Naive thymus-derived CD8-positive, alpha-beta T cell (primary cell): ENCODE measurements around the gene NMT2. TPM values are rescaled to one million over a fixed set of nuclear protein-coding genes. Genes with fewer than 3 reads are reported as not detected.

ENCODE experiments used
- ATAC-seq, 2 donors: fragments of 150-1000 bp; cut with Tn5 transposase in 1 of 2; sonication (Bioruptor Pico), chemical (Tn5 transposase) in 1 of 2; 1 replicate in 1 of 2; 2 replicates in 1 of 2; pipeline ENCODE4 v1.10.0; 2021; ENCODE audit warnings: mild to moderate bottlenecking in 2 of 2, moderate library complexity in 2 of 2
- POLR2A ChIA-PET: fragments of 350-600 bp; sonication (Branson Sonifier 250); formaldehyde crosslinking; loops from one replicate; lab custom pipeline; 2021; ENCODE audit warnings: antibody characterized with exemption; lab: Charles Lee
- DNase-seq, 10 donors: peaks; one replicate each; pipeline versions ENCODE4 v3.0.0 to v3.0.0-alpha.2; 2020 to 2022
- H3K27ac Mint-ChIP-seq, 10 donors: one replicate each; pipeline ENCODE4 v1.8.0; 2020 to 2022; ENCODE audit warnings: mild to moderate bottlenecking in 10 of 10, mixed read lengths in 10 of 10, moderate library complexity in 4 of 10, inconsistent platforms in 1 of 10
- H3K27me3 Mint-ChIP-seq, 5 donors: one replicate each; pipeline ENCODE4 v1.8.0; 2021 to 2022; ENCODE audit warnings: mixed read lengths in 5 of 5
- H3K36me3 Mint-ChIP-seq, 3 donors: one replicate each; pipeline ENCODE4 v1.8.0; 2020 to 2022; ENCODE audit warnings: mixed read lengths in 3 of 3, mild to moderate bottlenecking in 2 of 3, inconsistent platforms in 1 of 3
- H3K4me1 Mint-ChIP-seq, 4 donors: one replicate each; pipeline ENCODE4 v1.8.0; 2021 to 2022; ENCODE audit warnings: mixed read lengths in 4 of 4
- H3K4me3 Mint-ChIP-seq, 10 donors: one replicate each; pipeline ENCODE4 v1.8.0; 2020 to 2022; ENCODE audit warnings: mild to moderate bottlenecking in 10 of 10, mixed read lengths in 10 of 10, moderate library complexity in 6 of 10, inconsistent platforms in 1 of 10
- H3K9me3 Mint-ChIP-seq, 9 donors: one replicate each; pipeline ENCODE4 v1.8.0; 2020 to 2022; ENCODE audit warnings: mixed read lengths in 9 of 9, mild to moderate bottlenecking in 3 of 9, inconsistent platforms in 1 of 9, moderate library complexity in 1 of 9
- polyA plus RNA-seq, 3 donors: library from polyadenylated mRNA; unstranded; fragments of 300-500 nt; fragmentation: Illumina TruSeq; gene quantifications; one replicate each; pipeline ENCODE4 v1.2.3, GENCODE V29; 2021
- total RNA-seq, 8 experiments: library from RNA in 2 of 8; stranded (reverse) in 2 of 8; gene quantifications; one replicate each; pipeline ENCODE4 v1.2.3 and lab custom pipeline; 2021 to 2026

Gene NMT2
- total and polyA plus RNA-seq, 5 experiments from 2014 or later = 31.7 to 86.4 (median 40.4) TPM

GRCh38 chr10:15158448-15158847, 10.0 kb downstream of the NMT2 start:
- ATAC-seq = no peak
- peak overlapping the region in 4 of 10 donors; percentile 29 to 53 (median 38) for H3K27ac Mint-ChIP-seq
- no peaks in the 10 kb centered on the region for H3K9me3 Mint-ChIP-seq
- POLR2A ChIA-PET = no interaction called here
- H3K36me3 Mint-ChIP-seq = peaks cover 0 to 27% (median 13%) of the 10 kb centered on the region in 3 donors
- H3K4me3 Mint-ChIP-seq = no peak overlapping the region
- H3K27me3 Mint-ChIP-seq = no peaks in the 10 kb centered on the region
- DNase-seq = no peak
- H3K4me1 Mint-ChIP-seq = peaks cover 20 to 72% (median 51%) of the 10 kb centered on the region in 4 donors

- H3K9me3 Mint-ChIP-seq = no peaks in the 10 kb centered on the region
- H3K4me3 Mint-ChIP-seq = no peak overlapping the region
- DNase-seq (no peak), ATAC-seq (no peak)
- peak overlapping the region in 1 of 10 donors; percentile 53 for H3K27ac Mint-ChIP-seq
- H3K4me1 Mint-ChIP-seq = peaks cover 27 to 73% (median 57%) of the 10 kb centered on the region in 4 donors
- peaks cover 0 to 25% (median 13%) of the 10 kb centered on the region in 3 donors for H3K36me3 Mint-ChIP-seq
- no peaks in the 10 kb centered on the region for H3K27me3 Mint-ChIP-seq
- POLR2A ChIA-PET = no interaction called here
Measured at GRCh38 chr10:15155978-15156656, 12.4 kb downstream of the NMT2 start.

DNA sequence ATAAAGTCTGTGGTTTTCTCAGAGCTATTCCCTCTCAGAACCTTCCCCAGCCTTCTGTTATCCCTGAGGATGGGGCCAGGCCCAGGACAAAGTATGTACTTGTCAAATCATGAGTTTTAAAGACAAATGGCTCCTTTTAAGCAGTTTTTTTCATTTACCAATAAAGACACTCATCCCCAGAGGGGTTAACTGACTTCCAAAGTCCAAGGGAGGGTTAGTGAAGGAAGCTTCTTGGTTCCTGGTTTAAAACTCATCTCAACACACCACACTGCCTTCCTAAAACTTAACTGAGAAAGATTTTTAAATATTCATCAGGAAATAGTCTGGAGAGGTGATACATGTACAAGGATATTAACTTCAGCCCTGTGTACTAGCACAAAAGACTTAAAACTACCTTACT, 15.9 kb downstream of the NMT2 start:
- H3K9me3 Mint-ChIP-seq = peaks cover 0 to 4% (median 0%) of the 10 kb centered on the region in 9 donors
- no peak for DNase-seq
- POLR2A ChIA-PET = no interaction called here
- H3K4me1 Mint-ChIP-seq = peaks cover 17 to 61% (median 37%) of the 10 kb centered on the region in 4 donors
- ATAC-seq = no peak
- H3K4me3 Mint-ChIP-seq = no peak overlapping the region
- H3K27me3 Mint-ChIP-seq = no peaks in the 10 kb centered on the region
- H3K27ac Mint-ChIP-seq = peak overlapping the region in 3 of 10 donors; percentile 34 to 76 (median 54)
- peaks cover 0 to 19% (median 18%) of the 10 kb centered on the region in 3 donors for H3K36me3 Mint-ChIP-seq

- Mint-ChIP-seq H3K27ac (peak overlapping the region in 2 of 10 donors; percentile 58 to 61), H3K4me1 (peaks cover 20 to 64% (median 42%) of the 10 kb centered on the region in 4 donors), H3K9me3 (peaks cover 0 to 4% (median 0%) of the 10 kb centered on the region in 9 donors), H3K36me3 (peaks cover 0 to 15% (median 7%) of the 10 kb centered on the region in 3 donors), H3K27me3 (no peaks in the 10 kb centered on the region), H3K4me3 (no peak overlapping the region)
- POLR2A ChIA-PET = interaction anchor here (0.6 kb wide), 1 partner anchor 60 kb away, joined by 4 read pairs; no protein-coding TSS in a partner anchor
- no peak for ATAC-seq
- DNase-seq = no peak
Measured at GRCh38 chr10:15150563-15150962, 17.9 kb downstream of the NMT2 start.

GRCh38 chr10:15149042-15149771, 19.3 kb downstream of the NMT2 start:
- Mint-ChIP-seq H3K9me3 (peaks cover 0 to 4% (median 0%) of the 10 kb centered on the region in 9 donors), H3K4me3 (no peak overlapping the region), H3K36me3 (peaks cover 0 to 9% (median 2%) of the 10 kb centered on the region in 3 donors), H3K27me3 (no peaks in the 10 kb centered on the region), H3K4me1 (peaks cover 27 to 62% (median 48%) of the 10 kb centered on the region in 4 donors), H3K27ac (no peak overlapping the region)
- POLR2A ChIA-PET = interaction anchor here (1.0 to 1.3 kb wide), 2 partner anchors 17 to 19 kb away, joined by 3 read pairs; partner anchors contain the start of gene NMT2
- DNase-seq (no peak), ATAC-seq (no peak)

GRCh38 chr10:15147594-15148392, 20.7 kb downstream of the NMT2 start:
- Mint-ChIP-seq H3K27ac (peak overlapping the region in 4 of 10 donors; percentile 19 to 56 (median 41)), H3K36me3 (peaks cover 0 to 9% (median 0%) of the 10 kb centered on the region in 3 donors), H3K4me1 (peaks cover 24 to 68% (median 53%) of the 10 kb centered on the region in 4 donors), H3K9me3 (peaks cover 0 to 4% (median 0%) of the 10 kb centered on the region in 9 donors), H3K27me3 (no peaks in the 10 kb centered on the region), H3K4me3 (no peak overlapping the region)
- DNase-seq = no peak
- POLR2A ChIA-PET = interaction anchor here (0.6 to 1.3 kb wide), 4 partner anchors 9 to 46 kb away, joined by 3 to 4 read pairs (median 3); partner anchors contain the start of gene NMT2
- ATAC-seq = no peak

DNA sequence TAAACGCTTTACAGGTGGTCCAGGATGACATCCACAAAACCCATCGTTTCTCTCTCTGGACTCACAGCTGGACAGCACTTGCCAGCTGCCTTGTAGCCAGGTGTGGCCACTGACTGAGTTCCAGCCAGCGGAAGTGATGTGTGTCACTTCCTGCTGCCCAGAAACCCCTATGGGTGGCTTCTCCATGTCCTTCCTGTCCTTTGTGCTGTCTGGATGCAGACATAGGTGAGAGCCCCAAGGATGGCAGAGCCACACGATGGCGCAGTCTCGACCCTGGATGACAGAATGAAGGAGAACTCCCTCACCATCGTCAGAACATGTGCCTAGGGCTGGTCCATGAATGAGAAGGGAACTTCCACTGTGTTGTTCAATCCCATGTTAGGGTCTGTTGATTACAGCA, 22.1 kb downstream of the NMT2 start:
- Mint-ChIP-seq H3K36me3 (peaks cover 0 to 9% (median 2%) of the 10 kb centered on the region in 3 donors), H3K27ac (peak overlapping the region in 5 of 10 donors; percentile 9 to 47 (median 34)), H3K4me1 (peaks cover 29 to 69% (median 55%) of the 10 kb centered on the region in 4 donors), H3K4me3 (peak overlapping the region in 2 of 10 donors; percentile 12 to 39), H3K27me3 (no peaks in the 10 kb centered on the region), H3K9me3 (peaks cover 0 to 4% (median 0%) of the 10 kb centered on the region in 9 donors)
- ATAC-seq (no peak), DNase-seq (no peak)
- POLR2A ChIA-PET = no interaction called here

DNA sequence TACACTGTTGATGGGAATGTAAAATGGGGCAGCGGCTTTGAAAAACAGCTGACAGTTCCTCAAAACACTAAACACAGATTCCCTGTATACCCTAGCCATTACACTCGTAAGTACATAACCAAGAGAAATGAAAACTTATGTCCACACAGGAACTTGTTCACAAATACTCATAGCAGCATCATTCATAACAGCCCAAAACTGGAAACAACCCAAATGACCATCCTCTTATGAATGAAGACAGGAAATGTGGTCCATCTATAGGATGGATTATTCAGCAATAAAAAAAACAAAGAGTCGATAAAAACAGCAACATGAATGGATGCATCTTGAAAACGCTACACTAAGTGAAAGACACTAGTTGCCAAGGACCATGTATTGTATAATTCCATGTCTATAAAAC, 23.7 kb downstream of the NMT2 start:
- Mint-ChIP-seq H3K4me1 (peaks cover 33 to 70% (median 64%) of the 10 kb centered on the region in 4 donors), H3K4me3 (peak overlapping the region in 1 of 10 donors; percentile 39), H3K9me3 (peaks cover 0 to 2% (median 0%) of the 10 kb centered on the region in 9 donors), H3K36me3 (peaks cover 0 to 18% (median 4%) of the 10 kb centered on the region in 3 donors), H3K27me3 (no peaks in the 10 kb centered on the region), H3K27ac (peak overlapping the region in 3 of 10 donors; percentile 7 to 21 (median 7))
- DNase-seq = no peak
- POLR2A ChIA-PET = interaction anchor here (0.6 kb wide), 1 partner anchor 43 kb away, joined by 4 read pairs; no protein-coding TSS in a partner anchor
- ATAC-seq = no peak

- H3K4me3 Mint-ChIP-seq = peak overlapping the region; percentile 34 to 78 (median 70)
- no peaks in the 10 kb centered on the region for H3K27me3 Mint-ChIP-seq
- H3K4me1 Mint-ChIP-seq = peaks cover 34 to 64% (median 59%) of the 10 kb centered on the region in 4 donors
- peak overlapping the region; percentile 46 to 83 (median 70) for H3K27ac Mint-ChIP-seq
- POLR2A ChIA-PET = interaction anchor here (0.7 to 1.3 kb wide), 3 partner anchors 25 to 771 kb away, joined by 3 to 4 read pairs (median 4); no protein-coding TSS in a partner anchor
- DNase-seq (peak in 2 of 10 donors; percentile 15 to 21), ATAC-seq (peak; percentile 61 to 64)
- H3K36me3 Mint-ChIP-seq = peaks cover 0 to 42% (median 11%) of the 10 kb centered on the region in 3 donors
- H3K9me3 Mint-ChIP-seq = peaks cover 0 to 2% (median 0%) of the 10 kb centered on the region in 9 donors
Measured at GRCh38 chr10:15141136-15142054, 27.1 kb downstream of the NMT2 start.

GRCh38 chr10:15140698-15141097, 27.8 kb downstream of the NMT2 start:
- Mint-ChIP-seq H3K27ac (peak overlapping the region in 4 of 10 donors; percentile 56 to 82 (median 74)), H3K27me3 (no peaks in the 10 kb centered on the region), H3K9me3 (peaks cover 0 to 2% (median 0%) of the 10 kb centered on the region in 9 donors), H3K4me1 (peaks cover 31 to 59% (median 54%) of the 10 kb centered on the region in 4 donors), H3K36me3 (peaks cover 0 to 49% (median 11%) of the 10 kb centered on the region in 3 donors), H3K4me3 (peak overlapping the region in 6 of 10 donors; percentile 12 to 73 (median 66))
- ATAC-seq (no peak), DNase-seq (no peak)
- POLR2A ChIA-PET = interaction anchor here (1.3 kb wide), 1 partner anchor 26 kb away, joined by 4 read pairs; no protein-coding TSS in a partner anchor

DNA sequence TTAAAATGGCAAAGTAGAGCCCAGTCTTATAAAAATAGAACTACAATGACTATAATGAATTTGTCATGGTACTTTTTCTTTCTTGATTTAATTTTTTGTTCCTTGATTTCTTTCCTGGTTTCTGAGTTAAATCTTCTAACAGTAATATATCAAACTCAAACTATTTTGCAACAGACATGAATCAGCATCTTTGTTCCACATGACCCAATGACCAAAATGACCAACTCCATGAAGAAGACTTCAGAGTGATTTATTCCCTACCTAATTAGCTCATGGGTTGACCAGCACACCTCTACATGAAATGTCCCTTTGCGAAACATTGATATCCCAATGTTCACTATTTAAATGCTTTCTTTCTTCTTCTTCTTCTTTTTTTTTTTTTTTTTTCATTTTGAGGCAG, 30.9 kb downstream of the NMT2 start:
- H3K4me1 Mint-ChIP-seq = peaks cover 22 to 37% (median 28%) of the 10 kb centered on the region in 4 donors
- H3K27ac Mint-ChIP-seq = peak overlapping the region in 2 of 10 donors; percentile 39 to 59
- POLR2A ChIA-PET = interaction anchor here (0.7 kb wide), 1 partner anchor 109 kb away, joined by 4 read pairs; no protein-coding TSS in a partner anchor
- DNase-seq (no peak), ATAC-seq (no peak)
- H3K4me3 Mint-ChIP-seq = no peak overlapping the region
- no peaks in the 10 kb centered on the region for H3K9me3 Mint-ChIP-seq
- H3K27me3 Mint-ChIP-seq = no peaks in the 10 kb centered on the region
- peaks cover 0 to 80% (median 23%) of the 10 kb centered on the region in 3 donors for H3K36me3 Mint-ChIP-seq
